HEK293 (cell line): Measurements from ENCODE around the gene LDB2.

Experiments
- GLI4 ChIP-seq: fragments of 450-650 bp; formaldehyde crosslinking; IDR thresholded peaks from 2 replicates; pipeline ENCODE4 v1.5.1; 2016; ENCODE audit warnings: missing biosample characterization, missing genetic modification characterization
- ZNF184 ChIP-seq: fragments of 450-650 bp; IDR thresholded peaks from 2 replicates; pipeline ENCODE4 v1.5.1; 2018; ENCODE audit warnings: missing biosample characterization, mild to moderate bottlenecking, missing genetic modification characterization
- ZNF292 ChIP-seq: fragments of 450-650 bp; formaldehyde crosslinking; IDR thresholded peaks from 2 replicates; pipeline ENCODE4 v1.5.1; 2016; ENCODE audit warnings: low read depth, missing biosample characterization, missing genetic modification characterization, borderline replicate concordance
- ZNF791 ChIP-seq: fragments of 450-650 bp; formaldehyde crosslinking; IDR thresholded peaks from 2 replicates; pipeline ENCODE4 v1.5.1; 2016; ENCODE audit warnings: missing biosample characterization, missing genetic modification characterization
- ZSCAN30 ChIP-seq: fragments of 450-650 bp; IDR thresholded peaks from 2 replicates; pipeline ENCODE4 v1.5.1; 2018; ENCODE audit warnings: missing biosample characterization, mild to moderate bottlenecking, missing genetic modification characterization, moderate library complexity
- TF ChIP-seq, protein P1 (sequence below): fragments of 450-650 bp; formaldehyde crosslinking; IDR thresholded peaks from 2 replicates; pipeline ENCODE4 v1.5.1; 2016; ENCODE audit warnings: missing biosample characterization, missing genetic modification characterization
- TF ChIP-seq, protein P2 (sequence below): fragments of 450-650 bp; formaldehyde crosslinking; IDR thresholded peaks from 2 replicates; pipeline ENCODE4 v1.5.1; 2017; ENCODE audit warnings: missing biosample characterization, missing genetic modification characterization

DNA sequence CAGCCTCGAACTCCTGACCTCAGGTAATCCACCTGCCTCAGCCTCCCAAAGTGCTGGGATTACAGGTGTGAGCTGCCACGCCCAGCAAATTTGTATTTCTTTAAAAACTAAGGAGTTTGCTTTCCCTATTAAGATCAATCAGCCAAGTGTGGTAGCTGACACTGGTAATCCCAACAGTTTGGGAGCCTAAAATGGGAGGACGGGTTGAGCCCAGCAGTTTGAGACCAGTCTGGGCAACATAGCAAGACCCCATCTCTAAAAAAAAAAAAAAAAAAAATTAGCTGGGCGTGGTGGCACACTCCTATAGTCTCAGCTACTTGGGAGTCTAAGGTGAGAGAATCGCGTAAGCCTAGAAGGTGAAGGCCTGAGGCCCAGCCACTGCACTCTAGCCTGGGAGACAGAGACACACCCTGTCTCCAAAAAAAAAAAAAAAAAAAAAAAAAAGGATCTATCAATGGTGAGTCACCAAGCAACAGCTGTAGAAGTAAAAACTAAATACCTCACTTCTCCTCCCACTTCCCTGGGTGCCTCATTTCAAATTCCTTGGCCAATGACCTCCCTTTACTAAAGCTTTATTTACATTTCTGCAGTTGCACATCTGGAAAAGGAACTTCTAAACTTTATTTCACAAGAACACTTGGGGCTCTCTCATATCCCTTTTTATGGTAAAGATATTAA, 54.5 kb downstream of the LDB2 start:
- TF ChIP-seq ZNF791: no peak
- TF ChIP-seq, protein P1, sequence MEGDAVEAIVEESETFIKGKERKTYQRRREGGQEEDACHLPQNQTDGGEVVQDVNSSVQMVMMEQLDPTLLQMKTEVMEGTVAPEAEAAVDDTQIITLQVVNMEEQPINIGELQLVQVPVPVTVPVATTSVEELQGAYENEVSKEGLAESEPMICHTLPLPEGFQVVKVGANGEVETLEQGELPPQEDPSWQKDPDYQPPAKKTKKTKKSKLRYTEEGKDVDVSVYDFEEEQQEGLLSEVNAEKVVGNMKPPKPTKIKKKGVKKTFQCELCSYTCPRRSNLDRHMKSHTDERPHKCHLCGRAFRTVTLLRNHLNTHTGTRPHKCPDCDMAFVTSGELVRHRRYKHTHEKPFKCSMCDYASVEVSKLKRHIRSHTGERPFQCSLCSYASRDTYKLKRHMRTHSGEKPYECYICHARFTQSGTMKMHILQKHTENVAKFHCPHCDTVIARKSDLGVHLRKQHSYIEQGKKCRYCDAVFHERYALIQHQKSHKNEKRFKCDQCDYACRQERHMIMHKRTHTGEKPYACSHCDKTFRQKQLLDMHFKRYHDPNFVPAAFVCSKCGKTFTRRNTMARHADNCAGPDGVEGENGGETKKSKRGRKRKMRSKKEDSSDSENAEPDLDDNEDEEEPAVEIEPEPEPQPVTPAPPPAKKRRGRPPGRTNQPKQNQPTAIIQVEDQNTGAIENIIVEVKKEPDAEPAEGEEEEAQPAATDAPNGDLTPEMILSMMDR (tag by site-specific recombination): no peak
- TF ChIP-seq GLI4 (tag by site-specific recombination): no peak
- TF ChIP-seq ZSCAN30 (tag by site-specific recombination): no peak
- TF ChIP-seq, protein P2, sequence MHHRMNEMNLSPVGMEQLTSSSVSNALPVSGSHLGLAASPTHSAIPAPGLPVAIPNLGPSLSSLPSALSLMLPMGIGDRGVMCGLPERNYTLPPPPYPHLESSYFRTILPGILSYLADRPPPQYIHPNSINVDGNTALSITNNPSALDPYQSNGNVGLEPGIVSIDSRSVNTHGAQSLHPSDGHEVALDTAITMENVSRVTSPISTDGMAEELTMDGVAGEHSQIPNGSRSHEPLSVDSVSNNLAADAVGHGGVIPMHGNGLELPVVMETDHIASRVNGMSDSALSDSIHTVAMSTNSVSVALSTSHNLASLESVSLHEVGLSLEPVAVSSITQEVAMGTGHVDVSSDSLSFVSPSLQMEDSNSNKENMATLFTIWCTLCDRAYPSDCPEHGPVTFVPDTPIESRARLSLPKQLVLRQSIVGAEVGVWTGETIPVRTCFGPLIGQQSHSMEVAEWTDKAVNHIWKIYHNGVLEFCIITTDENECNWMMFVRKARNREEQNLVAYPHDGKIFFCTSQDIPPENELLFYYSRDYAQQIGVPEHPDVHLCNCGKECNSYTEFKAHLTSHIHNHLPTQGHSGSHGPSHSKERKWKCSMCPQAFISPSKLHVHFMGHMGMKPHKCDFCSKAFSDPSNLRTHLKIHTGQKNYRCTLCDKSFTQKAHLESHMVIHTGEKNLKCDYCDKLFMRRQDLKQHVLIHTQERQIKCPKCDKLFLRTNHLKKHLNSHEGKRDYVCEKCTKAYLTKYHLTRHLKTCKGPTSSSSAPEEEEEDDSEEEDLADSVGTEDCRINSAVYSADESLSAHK (tag by site-specific recombination): no peak
- no peak for TF ChIP-seq ZNF184
- no peak for TF ChIP-seq ZNF292 (tag by site-specific recombination)
